GM12801 (cell line): ENCODE measurements around the gene LRFN2.

Experiments used
- CTCF ChIP-seq: IDR thresholded peaks from one replicate; pipeline ENCODE4 v1.5.1; 2011; ENCODE audit warnings: control low read depth; ENCODE audit not compliant: insufficient read length; ENCODE audit errors: extremely low read depth

Gene LRFN2

GRCh38 chr6:40387871-40388264, 199.3 kb downstream of the LRFN2 start:
- TF ChIP-seq CTCF = no peak

- no peak for TF ChIP-seq CTCF
These were observed 199.9 kb downstream of the LRFN2 start for GRCh38 chr6:40387127-40387870.

- no peak for TF ChIP-seq CTCF
These were observed 201.0 kb downstream of the LRFN2 start for GRCh38 chr6:40386200-40386599.

- TF ChIP-seq CTCF = no peak
These were observed 203.6 kb downstream of the LRFN2 start for GRCh38 chr6:40383348-40384115.

- no peak for TF ChIP-seq CTCF
These were observed 206.9 kb downstream of the LRFN2 start for GRCh38 chr6:40380271-40380670.

- no peak for TF ChIP-seq CTCF
These were observed 207.4 kb downstream of the LRFN2 start for GRCh38 chr6:40379811-40380210.

GRCh38 chr6:40378725-40379074, 208.5 kb downstream of the LRFN2 start:
- TF ChIP-seq CTCF = no peak
